ENCODE results near the gene MMP15. TPM values are rescaled to one million over a fixed set of nuclear protein-coding genes. Genes with fewer than 3 reads are reported as not detected.

Gene MMP15
- total and polyA plus RNA-seq, 2 of the 13 experiments (the other 11 are each of a cell fraction or from before 2014, with no cell fraction given) = 35.2 to 44.9 TPM

DNA sequence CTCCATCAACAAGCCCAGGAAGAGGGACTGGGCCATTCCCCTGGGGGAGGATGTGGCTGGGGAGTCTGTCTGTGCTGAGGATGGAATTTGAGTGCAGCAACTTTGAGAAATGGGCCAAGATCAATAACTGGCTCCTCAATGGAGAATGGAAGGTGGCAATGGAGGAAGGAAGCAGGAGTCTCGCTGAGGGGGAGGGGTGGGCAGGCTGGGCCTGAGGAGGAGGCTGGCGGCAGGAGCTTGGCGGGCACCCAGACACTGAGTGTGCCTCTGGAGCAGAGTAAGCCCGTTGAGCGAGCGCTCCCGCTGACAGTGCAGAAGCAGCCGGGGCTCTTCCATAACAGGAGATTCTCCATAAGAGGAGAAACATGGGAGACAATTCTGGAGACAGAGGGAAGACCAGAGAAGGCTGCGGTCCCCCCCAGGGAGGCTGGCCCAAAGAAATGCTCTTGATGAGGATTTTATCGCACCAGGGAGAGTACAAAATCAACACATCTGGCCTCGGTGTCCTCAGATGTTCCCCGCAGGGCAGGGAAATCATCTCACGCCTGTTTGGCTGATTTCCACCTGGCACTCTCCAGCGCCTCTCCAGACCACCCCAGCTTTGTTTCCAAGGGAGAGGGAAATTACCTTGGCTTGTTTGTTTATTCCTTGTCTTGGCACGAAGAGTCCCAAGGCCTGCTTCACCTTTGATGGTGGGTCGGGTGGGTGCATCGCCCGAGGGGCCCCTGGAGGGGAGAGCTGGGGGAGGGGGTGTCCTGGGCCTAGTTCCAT lies 2.8 kb upstream of the MMP15 start (continued):
- TF ChIP-seq ZNF30 (CRISPR knock-in tag; IDR thresholded peaks at IDR 0.05) (no peak), ZNF234 (CRISPR knock-in tag; conservative IDR thresholded peaks at IDR 0.05) (no peak), ZBTB34 (CRISPR knock-in tag; IDR thresholded peaks at IDR 0.05) (no peak), ZNF614 (CRISPR knock-in tag; IDR thresholded peaks at IDR 0.05; ENCODE audit: borderline replicate concordance) (no peak), PHF21A (CRISPR knock-in tag; IDR thresholded peaks at IDR 0.05) (peak; percentile 23; the same call in 1 of the 2 replicates), ZNF280D (CRISPR knock-in tag; IDR thresholded peaks at IDR 0.05) (no peak)

All from HepG2 (cell line).